DMS53 (cell line): ENCODE measurements around the gene LMNB1.
"Not testable (repeated sequence)": the region's sequence is repeated elsewhere in the genome, so short reads cannot be mapped to it uniquely, and the experiment has no call there.

ENCODE experiments used
- DNase-seq: peaks from one replicate; lab custom pipeline; 2025; lab: John Stamatoyannopoulos, UW

Gene LMNB1

GRCh38 chr5:126778675-126779403, 1.9 kb downstream of the LMNB1 start:
- DNase-seq = no peak

GRCh38 chr5:126780165-126780827, 3.4 kb downstream of the LMNB1 start:
- peak; percentile 72 for DNase-seq

GRCh38 chr5:126788409-126788808, 11.5 kb downstream of the LMNB1 start:
- DNase-seq = not testable (repeated sequence)

GRCh38 chr5:126793097-126793496, 16.2 kb downstream of the LMNB1 start:
- DNase-seq = no peak

GRCh38 chr5:126793648-126794047, 16.7 kb downstream of the LMNB1 start:
- DNase-seq = not testable (repeated sequence)

GRCh38 chr5:126794157-126794828, 17.4 kb downstream of the LMNB1 start:
- peak; percentile 26 for DNase-seq

- no peak for DNase-seq
Measured at GRCh38 chr5:126799780-126800179, 22.8 kb downstream of the LMNB1 start.

- no peak for DNase-seq
Measured at GRCh38 chr5:126801174-126801991, 24.4 kb downstream of the LMNB1 start.

- DNase-seq = peak; percentile 31
Measured at GRCh38 chr5:126801992-126802294, 25.0 kb downstream of the LMNB1 start.

- DNase-seq = no peak
Measured at GRCh38 chr5:126805063-126805462, 28.1 kb downstream of the LMNB1 start.

- peak; percentile 38 for DNase-seq
Measured at GRCh38 chr5:126808521-126808988, 31.6 kb downstream of the LMNB1 start.

GRCh38 chr5:126809916-126810315, 33.0 kb downstream of the LMNB1 start:
- no peak for DNase-seq

- no peak for DNase-seq
Measured at GRCh38 chr5:126810596-126811380, 33.9 kb downstream of the LMNB1 start.

- DNase-seq = no peak
Measured at GRCh38 chr5:126811515-126812198, 34.7 kb downstream of the LMNB1 start.

- no peak for DNase-seq
Measured at GRCh38 chr5:126812199-126812570, 35.2 kb downstream of the LMNB1 start.

GRCh38 chr5:126813799-126814198, 36.9 kb downstream of the LMNB1 start:
- not testable (repeated sequence) for DNase-seq

GRCh38 chr5:126814721-126815404, 37.9 kb downstream of the LMNB1 start:
- DNase-seq = no peak

GRCh38 chr5:126816649-126817048, 39.7 kb downstream of the LMNB1 start:
- no peak for DNase-seq

GRCh38 chr5:126818736-126819135, 41.8 kb downstream of the LMNB1 start:
- no peak for DNase-seq

GRCh38 chr5:126819253-126819652, 42.3 kb downstream of the LMNB1 start:
- DNase-seq = no peak
